Endothelial cell of umbilical vein (primary cell): ENCODE data around the gene CCDC57. TPM values are rescaled to one million over a fixed set of nuclear protein-coding genes. Genes with fewer than 3 reads are reported as not detected.

Source experiments
- BruUV-seq: library from RNA; stranded (reverse); fragments of 400-500 nt; replicated peaks from 2 replicates; lab custom pipeline; 2021; lab: Mats Ljungman, UMichigan
- CTCF ChIA-PET: fragments of 300-600, 350-600 bp; sonication (Branson Sonifier 250); formaldehyde crosslinking; loops from one replicate; lab custom pipeline; 2021; ENCODE audit warnings: antibody characterized with exemption, inconsistent platforms; lab: Charles Lee
- POLR2A ChIA-PET: fragments of 300-600, 350-600 bp; sonication (Branson Sonifier 250); formaldehyde crosslinking; loops from one replicate; lab custom pipeline; 2021; ENCODE audit warnings: antibody characterized with exemption, inconsistent platforms; lab: Charles Lee
- DNase-seq: peaks from one replicate; pipeline ENCODE4 v3.0.0-alpha.2; 2011; ENCODE audit warnings: low read depth, low spot score
- FAIRE-seq: peaks from 2 replicates; lab custom pipeline; 2011; peaks lifted over from hg19 to GRCh38; lab: Jason Lieb, UNC
- H2AFZ ChIP-seq: 2 replicates; pipeline ENCODE4 v1.6.0; 2012; ENCODE audit warnings: low read depth, low read length, control low read depth, inconsistent platforms
- H3K27ac ChIP-seq: 2 replicates; pipeline ENCODE4 v1.5.1; 2011; ENCODE audit warnings: low read depth, mild to moderate bottlenecking, control low read depth, low read length, moderate library complexity; ENCODE audit not compliant: insufficient read depth
- H3K27me3 ChIP-seq, 2 experiments: 2 replicates each; pipeline versions ENCODE4 v1.6.0 to v1.6.1; 2011; ENCODE audit warnings: low read length in 2 of 2, mixed read lengths in 1 of 2; ENCODE audit not compliant: control insufficient read depth in 2 of 2, insufficient read depth in 2 of 2
- H3K36me3 ChIP-seq, 2 experiments: 2 replicates in 1 of 2; 3 replicates in 1 of 2; pipeline ENCODE4 v1.5.1; 2011; ENCODE audit warnings: low read length in 2 of 2, mild to moderate bottlenecking in 1 of 2, moderate library complexity in 1 of 2; ENCODE audit not compliant: control insufficient read depth in 2 of 2, insufficient read depth in 2 of 2; ENCODE audit errors: extremely low read depth in 1 of 2
- H3K4me1 ChIP-seq: 3 replicates; pipeline ENCODE4 v1.5.1; 2011; ENCODE audit warnings: mild to moderate bottlenecking, low read length; ENCODE audit not compliant: control insufficient read depth, insufficient read depth; ENCODE audit errors: extremely low read depth
- H3K4me2 ChIP-seq: 2 replicates; pipeline ENCODE4 v1.6.1; 2011; ENCODE audit warnings: low read length, control low read depth, mixed read lengths; ENCODE audit not compliant: insufficient read depth
- H3K4me3 ChIP-seq, 3 experiments: fragments of 200-600 bp in 1 of 3; sonication (generic), shearing (Covaris generic) in 1 of 3; replicated peaks in 1 of 3; 2 replicates each; pipeline ENCODE4 v1.5.1; 2011 to 2016; ENCODE audit warnings: control low read depth in 3 of 3, low read length in 3 of 3, mild to moderate bottlenecking in 2 of 3, inconsistent platforms in 1 of 3, low read depth in 1 of 3, moderate library complexity in 1 of 3; ENCODE audit not compliant: insufficient read depth in 1 of 3
- H3K79me2 ChIP-seq: 2 replicates; pipeline ENCODE4 v1.6.0; 2012; ENCODE audit warnings: low read length, inconsistent platforms; ENCODE audit not compliant: control insufficient read depth, insufficient read depth
- H3K9ac ChIP-seq: replicated peaks from 2 replicates; pipeline ENCODE3; 2011; ENCODE audit warnings: low read length, control low read depth; ENCODE audit not compliant: insufficient read depth; ENCODE audit errors: extremely low read depth
- H3K9me1 ChIP-seq: replicated peaks from 3 replicates; pipeline ENCODE4 v1.6.0; 2011; ENCODE audit warnings: mild to moderate bottlenecking, low read length; ENCODE audit not compliant: control insufficient read depth, insufficient read depth; ENCODE audit errors: extremely low read depth
- H3K9me3 ChIP-seq: replicated peaks from 2 replicates; pipeline ENCODE4 v1.5.1; 2012; ENCODE audit warnings: low read length, inconsistent platforms; ENCODE audit not compliant: control insufficient read depth, insufficient read depth
- H4K20me1 ChIP-seq: replicated peaks from 2 replicates; pipeline ENCODE3; 2011; ENCODE audit warnings: mild to moderate bottlenecking, low read length; ENCODE audit not compliant: control insufficient read depth, insufficient read depth; ENCODE audit errors: extremely low read depth
- FOS ChIP-seq: IDR thresholded peaks from 2 replicates; pipeline ENCODE4 v1.6.1; 2011; ENCODE audit warnings: mild to moderate bottlenecking, low read length, moderate library complexity, borderline replicate concordance; ENCODE audit not compliant: insufficient read depth
- GATA2 ChIP-seq: IDR thresholded peaks from 2 replicates; pipeline ENCODE4 v1.7.0; 2011; ENCODE audit warnings: low read depth, mild to moderate bottlenecking, moderate library complexity, mixed read lengths, low read length; ENCODE audit not compliant: insufficient read length, insufficient read depth
- JUN ChIP-seq: IDR thresholded peaks from 2 replicates; pipeline ENCODE4 v1.6.1; 2011; ENCODE audit warnings: borderline replicate concordance, low read depth; ENCODE audit not compliant: insufficient read length, insufficient read depth
- MAX ChIP-seq: IDR thresholded peaks from 2 replicates; pipeline ENCODE4 v1.6.1; 2011; ENCODE audit not compliant: insufficient read depth, insufficient read length
- POLR2A ChIP-seq: IDR thresholded peaks from 2 replicates; pipeline ENCODE4 v1.6.1; 2012; ENCODE audit warnings: low read depth, mild to moderate bottlenecking, control low read depth, low read length
- POLR2AphosphoS5 ChIP-seq: IDR thresholded peaks from 2 replicates; pipeline ENCODE4 v1.6.1; 2012; ENCODE audit warnings: low read depth, mild to moderate bottlenecking, control low read depth, low read length, moderate library complexity; ENCODE audit not compliant: insufficient read depth
- dilution Hi-C: fragments of 300-500 bp; cut with MboI; formaldehyde crosslinking; loops from one replicate; pipeline ENCODE4 v1.15.0; 2019; ENCODE audit warnings: low sequenced_read_pairs; ENCODE audit not compliant: extremely low pct_ligation_motif_present
- intact Hi-C: fragments of 100-400 bp; cut with micrococcal nuclease; formaldehyde crosslinking; loops from one replicate; pipeline ENCODE4 v1.10.0; 2022
- polyA plus RNA-seq, 4 experiments: library from polyadenylated mRNA; depleted of rRNA in 3 of 4; stranded (reverse) in 3 of 4; unstranded in 1 of 4; fragments of >200 nt; gene quantifications; 2 replicates each; pipeline versions ENCODE4 v1.2.1 to v1.2.3, GENCODE V29; 2011 to 2012; ENCODE audit warnings: missing spikeins in 1 of 4
- total RNA-seq: library from RNA; stranded (reverse); gene quantifications from 2 replicates; pipeline ENCODE4 v1.2.3, GENCODE V29; 2021
- TF ChIP-seq, protein P1 (sequence below), 2 donors: IDR thresholded peaks; 1 replicate in 1 of 2; 2 replicates in 1 of 2; pipeline ENCODE4 v1.5.1; 2011; ENCODE audit warnings: low read length in 2 of 2, mild to moderate bottlenecking in 2 of 2, moderate library complexity in 2 of 2, control low read depth in 1 of 2, inconsistent platforms in 1 of 2, low read depth in 1 of 2; ENCODE audit not compliant: insufficient read depth in 1 of 2; ENCODE audit errors: extremely low read depth in 1 of 2

Gene CCDC57
- total and polyA plus RNA-seq, 2 donors (not counting 3 experiments of a cell fraction or from before 2014, with no cell fraction given): 18.6 to 31.6 TPM

GRCh38 chr17:82242698-82242976 lies 30.0 kb upstream of the CCDC57 start:
- H3K36me3 ChIP-seq: peaks cover 17 to 52% of the 10 kb centered on the region in 2 experiments
- intact Hi-C loops: loop anchor here (5.0 to 10.0 kb wide), 2 partner anchors 35 to 172 kb away; partner anchors contain the start of genes HEXD and OGFOD3
- no peak overlapping the region for H3K4me3 ChIP-seq
- no TSS peak for BruUV-seq
- TF ChIP-seq POLR2A: no peak
- TF ChIP-seq, protein P1, sequence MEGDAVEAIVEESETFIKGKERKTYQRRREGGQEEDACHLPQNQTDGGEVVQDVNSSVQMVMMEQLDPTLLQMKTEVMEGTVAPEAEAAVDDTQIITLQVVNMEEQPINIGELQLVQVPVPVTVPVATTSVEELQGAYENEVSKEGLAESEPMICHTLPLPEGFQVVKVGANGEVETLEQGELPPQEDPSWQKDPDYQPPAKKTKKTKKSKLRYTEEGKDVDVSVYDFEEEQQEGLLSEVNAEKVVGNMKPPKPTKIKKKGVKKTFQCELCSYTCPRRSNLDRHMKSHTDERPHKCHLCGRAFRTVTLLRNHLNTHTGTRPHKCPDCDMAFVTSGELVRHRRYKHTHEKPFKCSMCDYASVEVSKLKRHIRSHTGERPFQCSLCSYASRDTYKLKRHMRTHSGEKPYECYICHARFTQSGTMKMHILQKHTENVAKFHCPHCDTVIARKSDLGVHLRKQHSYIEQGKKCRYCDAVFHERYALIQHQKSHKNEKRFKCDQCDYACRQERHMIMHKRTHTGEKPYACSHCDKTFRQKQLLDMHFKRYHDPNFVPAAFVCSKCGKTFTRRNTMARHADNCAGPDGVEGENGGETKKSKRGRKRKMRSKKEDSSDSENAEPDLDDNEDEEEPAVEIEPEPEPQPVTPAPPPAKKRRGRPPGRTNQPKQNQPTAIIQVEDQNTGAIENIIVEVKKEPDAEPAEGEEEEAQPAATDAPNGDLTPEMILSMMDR (IDR thresholded peaks at IDR 0.05; ENCODE audit: extremely low read depth in 1 of 2, insufficient read depth in 1 of 2, low read depth in 1 of 2, low read length in 2 of 2): no peak
- TF ChIP-seq POLR2AphosphoS5: no peak
- no peak for TF ChIP-seq MAX
- TF ChIP-seq JUN: no peak
- no peak for TF ChIP-seq FOS
- no peak for TF ChIP-seq GATA2
- dilution Hi-C loops: no loop called here
- no peaks in the 10 kb centered on the region for H3K27me3 ChIP-seq
- no peaks in the 10 kb centered on the region for H3K9me3 ChIP-seq
- FAIRE-seq (no peak), DNase-seq (no peak)
- peaks cover 2% of the 10 kb centered on the region for H4K20me1 ChIP-seq
- H2AFZ ChIP-seq: no peak overlapping the region
- H3K79me2 ChIP-seq: peaks cover 37% of the 10 kb centered on the region
- H3K9me1 ChIP-seq: no peaks in the 10 kb centered on the region
- POLR2A ChIA-PET: no interaction called here
- CTCF ChIA-PET: interaction anchor here (1.4 to 6.7 kb wide), 5 partner anchors 13 to 212 kb away, joined by 4 to 52 read pairs (median 9); partner anchors contain the start of gene SLC16A3
- H3K9ac ChIP-seq: no peak overlapping the region
- no peak overlapping the region for H3K27ac ChIP-seq
- H3K4me2 ChIP-seq: no peak overlapping the region
- peaks cover 35% of the 10 kb centered on the region for H3K4me1 ChIP-seq
